Left renal cortex interstitium (tissue), 4 donors: ENCODE results near the gene RAB11B. TPM values are rescaled to one million over a fixed set of nuclear protein-coding genes. Genes with fewer than 3 reads are reported as not detected.
"Not testable (repeated sequence)": the region's sequence is repeated elsewhere in the genome, so short reads cannot be mapped to it uniquely, and the experiment has no call there.

Experiments used
- DNase-seq, 4 donors: peaks; one replicate each; pipeline ENCODE4 v3.0.0-alpha.2; 2013; ENCODE audit warnings: low read depth in 4 of 4, low spot score in 2 of 4, missing footprints in 1 of 4
- polyA plus RNA-seq, 4 donors: library from polyadenylated mRNA; unstranded; fragments of 120-200 nt; gene quantifications; one replicate each; pipeline ENCODE4 v1.2.1, GENCODE V29; 2013; ENCODE audit not compliant: insufficient read length in 4 of 4

Gene RAB11B
- polyA plus RNA-seq, 4 donors: 121 to 180 (median 168) TPM

GRCh38 chr19:8423817-8424223 lies 33.7 kb downstream of the RAB11B start:
- DNase-seq: no peak

DNA sequence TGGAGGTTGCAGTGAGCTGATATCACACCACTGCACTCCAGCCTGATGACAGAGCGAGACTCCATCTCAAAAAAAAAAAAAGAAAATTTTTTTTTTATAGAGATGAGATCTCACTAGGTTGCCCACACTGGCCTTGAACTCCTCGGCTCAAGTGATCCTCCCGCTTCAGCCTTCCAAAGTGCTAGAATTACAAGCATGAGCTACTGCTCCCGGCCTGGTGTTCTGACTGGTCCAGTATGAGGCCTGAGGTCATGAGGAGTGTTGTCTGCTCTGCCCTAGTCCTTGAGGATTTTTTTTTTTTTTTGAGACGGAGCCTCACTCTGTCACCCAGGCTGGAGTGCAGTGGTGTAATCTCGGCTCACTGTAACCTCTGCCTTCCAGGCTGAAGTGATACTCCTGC lies 35.2 kb downstream of the RAB11B start:
- not testable (repeated sequence) for DNase-seq

DNA sequence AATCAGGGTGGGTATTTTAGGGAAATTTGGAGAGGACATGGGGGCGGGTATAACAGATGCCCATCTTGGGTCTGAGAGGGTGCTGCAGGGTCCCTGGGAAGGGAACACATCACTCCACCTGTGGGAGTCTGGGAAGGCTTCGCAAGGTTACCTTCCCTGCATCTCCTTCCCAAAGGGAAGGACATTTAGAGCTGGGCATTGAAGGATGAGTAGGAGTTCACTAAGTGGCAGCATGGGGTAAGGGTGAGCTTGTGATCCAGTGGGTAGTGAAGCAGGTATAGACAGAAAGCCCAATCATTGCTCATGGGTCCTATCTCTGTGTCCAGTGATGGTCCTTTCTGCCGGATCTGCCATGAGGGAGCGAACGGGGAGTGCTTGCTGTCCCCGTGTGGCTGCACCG lies 36.1 kb downstream of the RAB11B start:
- DNase-seq: no peak

DNA sequence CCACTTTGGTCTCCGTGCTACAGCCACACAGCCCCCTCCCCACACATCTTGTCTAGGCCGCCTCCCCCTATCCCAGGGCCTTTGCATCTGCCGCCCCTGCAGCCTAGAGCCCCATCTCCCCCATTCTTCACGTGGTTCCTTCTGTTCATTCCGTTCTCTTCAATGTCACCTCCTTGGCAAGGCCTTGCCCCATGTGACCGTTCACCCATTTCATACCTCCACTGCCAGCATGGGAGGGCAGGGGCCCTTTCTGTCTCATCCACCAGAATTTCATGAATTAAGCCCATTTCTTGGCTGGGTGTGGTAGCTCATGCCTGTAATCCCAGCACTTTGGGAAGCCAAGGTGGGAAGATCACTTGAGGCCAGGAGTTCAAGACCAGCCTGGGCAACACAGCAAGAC lies 38.9 kb downstream of the RAB11B start:
- no peak for DNase-seq

- no peak for DNase-seq
These were observed 39.7 kb downstream of the RAB11B start for GRCh38 chr19:8429826-8430225.

GRCh38 chr19:8430650-8431049 lies 40.5 kb downstream of the RAB11B start:
- DNase-seq: no peak

GRCh38 chr19:8438236-8438635 lies 48.1 kb downstream of the RAB11B start:
- no peak for DNase-seq

DNA sequence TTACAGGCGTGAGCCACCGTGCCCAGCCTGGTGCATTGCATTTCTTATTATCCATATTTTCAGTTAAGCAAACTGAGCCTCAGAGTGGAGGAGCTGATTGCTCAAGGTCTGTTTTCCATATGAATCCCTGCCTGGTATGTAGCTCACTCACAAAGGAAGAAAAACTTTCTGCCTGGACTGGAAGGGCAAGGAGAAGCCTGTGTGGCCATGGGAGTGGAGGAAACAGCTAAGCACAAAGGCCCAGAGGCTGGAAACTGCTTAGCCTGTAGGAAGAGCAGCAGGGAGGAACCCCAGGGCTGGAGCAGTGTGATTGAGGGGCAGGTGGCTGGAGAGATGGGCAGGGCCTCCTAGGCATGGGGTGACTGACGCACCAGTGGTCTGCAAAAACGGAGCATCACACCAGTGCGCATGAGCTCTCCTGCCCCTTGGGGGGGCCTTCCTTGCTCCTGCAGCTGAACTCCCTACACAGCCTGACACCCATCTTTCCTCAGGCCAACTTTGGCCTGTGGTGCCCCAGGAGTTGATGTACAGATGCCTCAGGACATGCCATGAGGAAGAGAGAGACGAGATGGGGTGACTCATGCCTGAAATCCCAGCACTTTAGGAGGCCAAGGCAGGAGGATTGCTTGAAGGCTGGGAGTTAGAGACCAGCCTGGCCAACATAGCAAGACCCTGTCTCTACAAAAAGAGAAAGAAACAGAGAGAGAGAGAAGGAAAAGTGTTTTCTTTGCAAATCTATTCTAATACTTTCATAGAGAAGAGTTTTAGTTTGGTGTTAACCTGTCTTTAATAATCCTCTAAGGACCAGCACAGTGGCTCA lies 51.8 kb downstream of the RAB11B start:
- no peak for DNase-seq

- DNase-seq: not testable (repeated sequence)
These were observed 54.0 kb downstream of the RAB11B start for GRCh38 chr19:8444140-8444676.

DNA sequence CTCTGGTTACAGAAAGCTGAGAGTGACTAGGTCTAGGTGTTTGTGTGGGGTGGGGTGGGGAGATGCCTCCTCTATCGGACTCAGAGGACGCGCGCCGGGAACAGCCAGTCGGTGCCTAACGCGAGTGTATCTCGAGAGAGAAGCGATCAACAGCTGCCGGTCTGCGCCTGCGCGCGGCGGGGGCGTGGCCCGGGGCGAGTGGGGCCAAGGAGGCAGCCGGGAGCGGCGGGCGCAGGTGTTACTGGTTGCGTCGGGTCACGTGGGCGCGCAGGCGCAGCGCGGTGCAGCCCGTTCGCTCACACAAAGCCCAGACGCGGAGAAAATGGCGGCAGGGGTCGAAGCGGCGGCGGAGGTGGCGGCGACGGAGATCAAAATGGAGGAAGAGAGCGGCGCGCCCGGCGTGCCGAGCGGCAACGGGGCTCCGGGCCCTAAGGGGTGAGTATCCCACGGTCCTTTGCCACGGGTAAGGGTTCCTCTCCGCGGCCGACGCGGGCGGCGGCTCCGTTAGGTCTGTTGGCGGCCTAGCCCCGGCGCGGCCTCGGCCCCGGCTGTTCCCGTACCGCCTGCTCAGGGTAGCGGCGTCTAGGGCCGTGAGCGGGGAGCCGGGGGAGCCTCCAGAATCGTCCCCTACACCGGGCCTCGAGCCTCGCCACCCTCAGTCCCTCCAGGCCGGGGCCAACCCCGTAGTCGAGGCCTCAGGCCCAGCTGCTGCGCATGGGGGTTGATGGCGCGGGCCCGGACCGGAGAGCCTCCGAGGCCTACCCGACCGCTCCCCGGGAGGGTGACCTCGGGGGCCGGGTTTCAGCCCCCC lies 54.7 kb downstream of the RAB11B start, which contains the start of gene HNRNPM:
Gene HNRNPM, plus strand, starts transcription at position 299 of the 811 bp plus-strand sequence. Its CDS starts 24 bp downstream, at position 323.
- DNase-seq: peak; percentile 86 to 95 (median 90)

DNA sequence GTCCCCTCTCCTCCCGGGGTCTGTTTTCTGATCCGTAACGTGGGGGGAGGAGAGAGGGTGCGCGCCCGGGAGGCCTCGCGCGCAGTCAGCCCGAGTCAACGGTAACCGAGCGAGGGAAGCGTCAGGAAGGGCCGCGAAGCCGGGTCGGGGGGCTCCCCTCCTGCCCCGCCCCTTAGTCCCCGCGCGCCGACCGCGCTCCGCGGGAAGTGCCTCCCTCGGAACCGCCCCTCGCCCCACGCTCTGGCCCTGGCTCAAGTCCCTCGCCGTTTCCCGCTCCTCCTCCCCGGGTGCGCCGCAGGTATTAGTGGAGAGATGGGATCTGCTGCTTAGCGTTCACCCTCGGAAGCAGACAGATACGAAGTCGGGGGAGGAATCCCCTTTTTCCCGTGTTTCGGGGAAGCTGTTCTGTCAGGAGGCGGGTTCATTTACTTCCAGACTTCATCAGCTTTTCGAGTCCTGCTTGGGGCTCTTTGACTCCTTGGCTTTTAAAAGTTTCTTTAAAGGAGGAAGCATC lies 55.4 kb downstream of the RAB11B start:
- no peak for DNase-seq

- DNase-seq: no peak
These were observed 56.0 kb downstream of the RAB11B start for GRCh38 chr19:8446061-8446709.

DNA sequence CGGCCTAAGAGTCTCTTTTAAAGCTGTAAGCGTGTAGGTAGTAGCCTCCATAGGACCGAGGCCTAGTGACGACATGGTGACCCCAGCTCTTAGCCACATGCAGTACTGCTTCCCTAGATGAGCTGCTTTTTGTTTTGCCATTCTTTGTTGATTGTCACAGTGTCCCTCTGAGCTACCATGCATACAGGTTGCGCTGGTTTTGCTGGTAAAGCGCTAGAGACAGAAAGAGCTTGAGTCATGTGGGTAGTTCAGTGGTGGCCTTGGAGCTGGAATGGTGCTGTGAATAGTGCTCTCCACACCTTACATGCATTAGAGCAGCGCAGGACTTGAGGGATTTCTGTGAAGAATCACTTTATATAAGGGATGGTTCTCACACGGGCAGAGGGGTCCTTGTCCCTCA lies 59.7 kb downstream of the RAB11B start:
- DNase-seq: no peak

GRCh38 chr19:8451377-8451776 lies 61.2 kb downstream of the RAB11B start:
- no peak for DNase-seq

DNA sequence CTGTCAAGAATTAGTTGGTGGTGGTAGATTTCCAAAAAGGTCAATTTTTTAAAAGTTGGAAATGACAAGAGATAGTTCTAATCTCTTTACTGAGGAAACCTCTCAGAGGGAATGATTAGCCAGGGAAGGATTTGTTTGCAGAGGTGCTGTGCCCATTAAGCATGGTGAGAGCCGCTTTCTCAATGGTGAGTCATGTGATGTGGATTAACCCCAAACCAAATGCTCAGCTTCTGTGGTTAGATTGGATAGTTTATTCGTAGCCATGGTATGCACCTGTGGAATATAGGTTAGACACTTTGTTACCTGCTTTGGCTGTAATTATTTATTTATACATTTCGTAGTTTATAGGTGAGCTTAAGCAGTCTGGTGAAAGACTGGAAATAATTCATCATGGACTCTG lies 61.7 kb downstream of the RAB11B start:
- no peak for DNase-seq

DNA sequence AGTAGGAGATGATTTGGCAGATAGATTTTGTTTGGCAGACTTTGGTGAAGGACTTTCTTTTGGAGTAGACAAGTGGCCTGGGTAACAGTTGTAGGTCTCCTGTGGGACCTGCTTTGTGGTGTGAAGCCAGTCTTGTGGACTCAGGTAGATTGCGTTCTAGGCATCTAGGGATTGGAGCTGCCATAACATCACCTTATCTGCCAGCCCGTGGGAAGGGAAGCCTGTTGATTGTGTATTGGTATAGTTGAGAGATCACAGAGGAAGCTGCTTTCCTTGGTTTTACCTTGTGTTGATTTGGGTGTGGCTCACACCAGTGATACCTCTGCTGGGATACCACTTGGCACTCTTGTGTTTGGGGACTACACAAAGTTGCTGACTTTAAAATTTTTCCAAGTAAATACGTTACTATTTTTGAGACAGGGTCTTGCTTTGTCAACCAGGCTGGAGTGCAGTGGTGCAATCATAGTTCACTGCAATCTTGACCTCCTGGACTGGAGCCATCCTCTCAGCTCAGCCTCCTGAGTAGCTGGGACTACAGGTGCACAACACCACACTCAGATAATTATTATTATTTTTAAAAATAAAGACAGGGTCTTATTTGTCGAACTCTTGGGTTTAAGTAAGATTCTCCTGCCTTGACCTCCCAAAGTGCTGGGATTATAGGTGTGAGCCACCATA lies 62.4 kb downstream of the RAB11B start:
- DNase-seq: no peak

- DNase-seq: no peak
These were observed 63.5 kb downstream of the RAB11B start for GRCh38 chr19:8453616-8454015.
